HG03521 (cell line): ENCODE measurements around the gene PLCB4.

Source experiments
- ATAC-seq: cut with Tn5 transposase; IDR thresholded peaks from one replicate; pipeline ENCODE4 v1.9.1; 2021; ENCODE audit warnings: mild to moderate bottlenecking, moderate library complexity; ENCODE audit not compliant: unreplicated experiment

The PLCB4 gene

GRCh38 chr20:9212735-9213134 lies 143.8 kb downstream of the PLCB4 start:
- no peak for ATAC-seq

GRCh38 chr20:9214685-9215084 lies 145.8 kb downstream of the PLCB4 start:
- no peak for ATAC-seq

- ATAC-seq = no peak
Measured at GRCh38 chr20:9215539-9215938, 146.7 kb downstream of the PLCB4 start.

- ATAC-seq = no peak
Measured at GRCh38 chr20:9218531-9218961, 149.7 kb downstream of the PLCB4 start.

GRCh38 chr20:9220874-9221547 lies 152.1 kb downstream of the PLCB4 start:
- no peak for ATAC-seq

GRCh38 chr20:9223296-9223695 lies 154.4 kb downstream of the PLCB4 start:
- ATAC-seq = no peak

GRCh38 chr20:9225879-9226278 lies 157.0 kb downstream of the PLCB4 start:
- ATAC-seq = no peak

GRCh38 chr20:9227896-9228615 lies 159.2 kb downstream of the PLCB4 start:
- no peak for ATAC-seq

GRCh38 chr20:9228774-9229450 lies 160.0 kb downstream of the PLCB4 start:
- no peak for ATAC-seq

- no peak for ATAC-seq
Measured at GRCh38 chr20:9230406-9230805, 161.5 kb downstream of the PLCB4 start.

GRCh38 chr20:9233804-9234203 lies 164.9 kb downstream of the PLCB4 start:
- no peak for ATAC-seq

GRCh38 chr20:9235518-9235917 lies 166.6 kb downstream of the PLCB4 start:
- ATAC-seq = no peak

- no peak for ATAC-seq
Measured at GRCh38 chr20:9236458-9236857, 167.6 kb downstream of the PLCB4 start.

GRCh38 chr20:9241232-9241692 lies 172.4 kb downstream of the PLCB4 start:
- no peak for ATAC-seq

GRCh38 chr20:9241721-9242427 lies 173.0 kb downstream of the PLCB4 start:
- ATAC-seq = no peak

- no peak for ATAC-seq
Measured at GRCh38 chr20:9243986-9244385, 175.1 kb downstream of the PLCB4 start.

GRCh38 chr20:9244811-9245210 lies 175.9 kb downstream of the PLCB4 start:
- no peak for ATAC-seq

GRCh38 chr20:9246731-9247130 lies 177.8 kb downstream of the PLCB4 start:
- ATAC-seq = no peak

- no peak for ATAC-seq
Measured at GRCh38 chr20:9250511-9250910, 181.6 kb downstream of the PLCB4 start.

- no peak for ATAC-seq
Measured at GRCh38 chr20:9253006-9253539, 184.2 kb downstream of the PLCB4 start.

- no peak for ATAC-seq
Measured at GRCh38 chr20:9255171-9255570, 186.3 kb downstream of the PLCB4 start.
